Breast epithelium (tissue), 4 donors: Measurements from ENCODE around the gene FAIM2. TPM values are rescaled to one million over a fixed set of nuclear protein-coding genes. Genes with fewer than 3 reads are reported as not detected.

ENCODE experiments used
- DNase-seq, 2 donors: peaks; one replicate each; pipeline ENCODE4 v3.0.0-alpha.2; 2019; ENCODE audit warnings: low spot score in 2 of 2
- H3K27ac ChIP-seq, 2 donors: fragments of 200-600 bp; sonication (generic) in 1 of 2; one replicate each; pipeline ENCODE4 v1.5.1; 2016 to 2019; ENCODE audit warnings: mild to moderate bottlenecking in 1 of 2
- H3K27me3 ChIP-seq, 2 donors: fragments of 200-600 bp; sonication (generic) in 1 of 2; one replicate each; pipeline versions ENCODE4 v1.5.1 to v1.6.0; 2017 to 2019; ENCODE audit warnings: control low read depth in 1 of 2, mild to moderate bottlenecking in 1 of 2
- H3K36me3 ChIP-seq: fragments of 200-600 bp; one replicate; pipeline ENCODE4 v1.5.1; 2019
- H3K4me1 ChIP-seq, 2 donors: fragments of 200-600 bp; sonication (generic); one replicate each; pipeline ENCODE4 v1.5.1; 2016 to 2019; ENCODE audit warnings: control low read depth in 1 of 2
- H3K4me3 ChIP-seq, 3 donors: fragments of 200-600 bp; sonication (generic); 1 replicate in 2 of 3; 2 replicates in 1 of 3; pipeline ENCODE4 v1.5.1; 2016 to 2019; ENCODE audit warnings: mild to moderate bottlenecking in 3 of 3, moderate library complexity in 2 of 3
- H3K9me3 ChIP-seq, 2 donors: fragments of 200-600 bp; sonication (generic) in 1 of 2; one replicate each; pipeline ENCODE4 v1.5.1; 2016 to 2019; ENCODE audit warnings: control low read depth in 1 of 2
- POLR2A ChIP-seq: fragments of 450-650 bp; IDR thresholded peaks from one replicate; pipeline ENCODE4 v1.6.1; 2016; ENCODE audit warnings: antibody characterized with exemption, mild to moderate bottlenecking, moderate library complexity
- POLR2AphosphoS5 ChIP-seq, 3 donors: sonication (generic); formaldehyde crosslinking; IDR thresholded peaks; one replicate each; pipeline ENCODE4 v1.6.1; 2017; ENCODE audit warnings: antibody characterized with exemption in 3 of 3
- intact Hi-C: fragments of 100-400 bp; cut with DNase I; formaldehyde crosslinking; loops from one replicate; pipeline ENCODE4 v1.15.1; 2023; ENCODE audit warnings: low total_unique reads
- total RNA-seq, 3 donors: library from RNA; depleted of rRNA; stranded (reverse); fragments of >200 nt; gene quantifications; one replicate each; pipeline ENCODE4 v1.1.0, GENCODE V29; 2016
- TF ChIP-seq, protein P1 (sequence below), 3 donors: fragments of 450-650 bp; IDR thresholded peaks; one replicate each; pipeline ENCODE4 v1.5.1; 2016 to 2017; ENCODE audit warnings: antibody characterized with exemption in 3 of 3, mild to moderate bottlenecking in 3 of 3, moderate library complexity in 3 of 3

Gene FAIM2
- total RNA-seq, 3 donors from 2014 or later = 0.64 to 1.9 (median 1.3) TPM

DNA sequence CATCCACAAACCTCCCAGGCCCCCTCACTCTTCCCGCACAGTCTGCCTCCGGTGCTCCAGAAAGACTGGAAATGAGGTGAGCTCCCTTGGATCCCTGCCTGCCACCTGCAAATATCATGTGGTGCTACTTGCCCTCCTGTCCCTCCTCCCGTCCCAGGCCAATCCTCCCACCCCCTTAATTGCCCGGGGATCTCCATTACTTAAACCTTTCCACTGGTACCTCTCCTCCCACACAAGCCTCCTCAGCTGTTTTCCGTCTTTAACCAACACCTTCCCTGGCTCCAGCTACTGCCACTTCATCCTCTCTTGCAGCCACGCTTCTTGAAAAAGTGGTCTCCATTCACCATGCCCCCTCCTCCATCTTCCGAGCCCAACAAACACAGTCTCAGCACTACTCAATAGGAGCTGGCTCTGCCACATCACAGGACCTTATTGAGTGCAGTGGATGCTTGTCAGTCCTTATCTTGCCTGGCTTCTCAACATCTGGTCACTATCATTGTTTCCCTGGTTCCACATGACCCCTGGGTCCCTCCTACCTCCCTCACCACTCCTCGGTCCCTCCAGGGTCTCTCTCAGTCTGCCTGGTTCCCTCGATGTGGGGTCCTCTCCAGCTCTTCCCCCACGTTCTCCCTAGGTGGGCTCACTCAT lies 11.5 kb downstream of the FAIM2 start:
- Histone ChIP-seq H3K9me3 (no peaks in the 10 kb centered on the region), H3K4me1 (peaks cover 0 to 29% of the 10 kb centered on the region in 2 donors), H3K27me3 (no peaks in the 10 kb centered on the region), H3K36me3 (no peaks in the 10 kb centered on the region), H3K4me3 (no peak overlapping the region), H3K27ac (no peak overlapping the region)
- intact Hi-C loops = no loop called here
- TF ChIP-seq POLR2AphosphoS5 (IDR thresholded peaks at IDR 0.05) (no peak), POLR2A (no peak)
- TF ChIP-seq, protein P1, sequence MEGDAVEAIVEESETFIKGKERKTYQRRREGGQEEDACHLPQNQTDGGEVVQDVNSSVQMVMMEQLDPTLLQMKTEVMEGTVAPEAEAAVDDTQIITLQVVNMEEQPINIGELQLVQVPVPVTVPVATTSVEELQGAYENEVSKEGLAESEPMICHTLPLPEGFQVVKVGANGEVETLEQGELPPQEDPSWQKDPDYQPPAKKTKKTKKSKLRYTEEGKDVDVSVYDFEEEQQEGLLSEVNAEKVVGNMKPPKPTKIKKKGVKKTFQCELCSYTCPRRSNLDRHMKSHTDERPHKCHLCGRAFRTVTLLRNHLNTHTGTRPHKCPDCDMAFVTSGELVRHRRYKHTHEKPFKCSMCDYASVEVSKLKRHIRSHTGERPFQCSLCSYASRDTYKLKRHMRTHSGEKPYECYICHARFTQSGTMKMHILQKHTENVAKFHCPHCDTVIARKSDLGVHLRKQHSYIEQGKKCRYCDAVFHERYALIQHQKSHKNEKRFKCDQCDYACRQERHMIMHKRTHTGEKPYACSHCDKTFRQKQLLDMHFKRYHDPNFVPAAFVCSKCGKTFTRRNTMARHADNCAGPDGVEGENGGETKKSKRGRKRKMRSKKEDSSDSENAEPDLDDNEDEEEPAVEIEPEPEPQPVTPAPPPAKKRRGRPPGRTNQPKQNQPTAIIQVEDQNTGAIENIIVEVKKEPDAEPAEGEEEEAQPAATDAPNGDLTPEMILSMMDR (IDR thresholded peaks at IDR 0.05) = no peak
- DNase-seq = no peak

- Histone ChIP-seq H3K4me1 (peaks cover 0 to 29% of the 10 kb centered on the region in 2 donors), H3K9me3 (no peaks in the 10 kb centered on the region), H3K36me3 (no peaks in the 10 kb centered on the region), H3K4me3 (no peak overlapping the region), H3K27me3 (no peaks in the 10 kb centered on the region), H3K27ac (no peak overlapping the region)
- intact Hi-C loops = loop anchor here (1.0 kb wide), 1 partner anchor 23 kb away; no protein-coding TSS in a partner anchor
- TF ChIP-seq POLR2AphosphoS5 (IDR thresholded peaks at IDR 0.05) = no peak
- TF ChIP-seq, protein P1 (IDR thresholded peaks at IDR 0.05) = no peak
- no peak for TF ChIP-seq POLR2A
- no peak for DNase-seq
Measured at GRCh38 chr12:49891476-49891875, 12.2 kb downstream of the FAIM2 start.

DNA sequence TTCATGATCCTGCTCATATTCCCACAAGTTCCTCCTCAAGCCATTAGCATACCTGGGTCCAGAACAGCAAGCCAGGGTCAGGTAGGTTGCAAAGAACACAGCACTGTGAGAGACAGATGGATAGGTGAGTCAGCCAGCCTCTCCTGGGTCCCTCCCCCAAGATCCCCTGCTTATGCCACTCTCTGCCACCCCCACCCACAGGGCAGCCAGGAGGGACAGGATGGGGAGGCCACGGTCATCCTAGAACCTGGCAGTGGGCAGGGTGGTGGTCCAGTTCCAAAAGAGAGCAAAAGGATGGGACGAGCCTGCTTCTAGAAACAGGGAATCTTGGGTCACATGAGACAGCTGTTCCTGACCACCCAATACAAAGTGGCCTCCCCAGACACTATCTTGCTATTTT lies 12.7 kb downstream of the FAIM2 start:
- TF ChIP-seq POLR2A (no peak), POLR2AphosphoS5 (IDR thresholded peaks at IDR 0.05) (no peak)
- TF ChIP-seq, protein P1 (IDR thresholded peaks at IDR 0.05) = no peak
- H3K27ac ChIP-seq = no peak overlapping the region
- no peaks in the 10 kb centered on the region for H3K27me3 ChIP-seq
- no peak overlapping the region for H3K4me3 ChIP-seq
- H3K4me1 ChIP-seq = peaks cover 0 to 29% of the 10 kb centered on the region in 2 donors
- intact Hi-C loops = loop anchor here (1.0 kb wide), 1 partner anchor 23 kb away; no protein-coding TSS in a partner anchor
- no peaks in the 10 kb centered on the region for H3K36me3 ChIP-seq
- no peak for DNase-seq
- no peaks in the 10 kb centered on the region for H3K9me3 ChIP-seq

DNA sequence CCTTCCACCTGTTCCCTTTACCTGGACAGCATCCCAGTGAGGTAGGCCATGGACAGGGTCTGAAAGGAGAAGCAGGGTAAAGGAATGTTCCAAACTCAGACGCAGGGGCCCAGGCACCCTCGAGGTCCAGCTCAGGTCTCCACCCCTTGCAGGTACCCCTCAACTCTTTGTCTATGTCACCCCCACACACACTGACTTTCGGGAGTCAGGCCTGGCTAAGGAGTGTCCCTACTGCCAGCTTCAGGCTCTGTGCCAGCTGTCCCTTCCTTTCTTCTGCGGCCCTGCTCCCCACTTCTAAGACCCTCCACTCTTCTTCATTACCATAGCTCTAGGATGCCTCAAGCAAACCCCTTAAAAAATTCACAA lies 13.6 kb downstream of the FAIM2 start:
- Histone ChIP-seq H3K36me3 (no peaks in the 10 kb centered on the region), H3K27ac (no peak overlapping the region), H3K27me3 (no peaks in the 10 kb centered on the region), H3K4me3 (no peak overlapping the region), H3K4me1 (peaks cover 0 to 21% of the 10 kb centered on the region in 2 donors), H3K9me3 (no peaks in the 10 kb centered on the region)
- intact Hi-C loops = no loop called here
- TF ChIP-seq POLR2AphosphoS5 (IDR thresholded peaks at IDR 0.05) (no peak), POLR2A (no peak)
- TF ChIP-seq, protein P1 (IDR thresholded peaks at IDR 0.05) = no peak
- DNase-seq = no peak

DNA sequence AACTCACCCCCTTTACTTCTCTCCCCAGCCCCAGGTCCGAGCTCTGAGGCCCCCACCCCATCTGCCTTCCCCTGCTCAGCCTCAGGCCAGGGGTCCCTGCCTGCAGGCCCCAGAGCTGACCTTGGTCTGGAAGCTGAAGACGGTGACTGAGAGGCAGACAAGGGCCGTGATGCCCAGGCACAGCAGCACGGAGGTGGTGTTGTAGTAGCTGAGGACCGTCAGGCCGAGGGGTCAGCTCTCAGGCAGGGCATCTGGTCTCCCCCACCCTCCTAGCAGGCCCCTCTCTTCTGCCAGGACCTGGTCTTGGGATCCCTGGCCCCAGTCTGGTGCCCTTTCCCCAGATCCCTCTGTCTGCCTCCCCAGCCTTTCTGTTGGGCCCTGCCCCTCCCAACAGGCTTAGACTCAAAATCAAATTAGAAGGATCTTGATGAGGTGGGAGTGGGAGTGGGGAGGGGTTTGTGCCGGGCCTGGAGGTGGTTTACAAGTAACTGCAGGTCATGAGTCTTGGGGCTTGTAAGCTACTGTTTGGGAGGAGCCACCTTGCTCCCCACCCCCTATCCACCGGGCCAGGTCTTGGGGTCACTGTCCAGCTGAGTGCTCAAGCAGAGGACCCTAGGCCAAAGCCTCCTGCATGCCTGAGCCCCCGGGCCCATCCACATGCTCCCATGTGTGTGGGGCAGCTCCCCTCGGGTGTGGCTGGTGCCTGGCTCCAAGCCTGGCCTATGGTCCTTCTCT lies 14.2 kb downstream of the FAIM2 start:
- Histone ChIP-seq H3K4me1 (peaks cover 0 to 16% of the 10 kb centered on the region in 2 donors), H3K4me3 (no peak overlapping the region), H3K36me3 (no peaks in the 10 kb centered on the region), H3K27ac (peak overlapping the region; percentile 79), H3K9me3 (no peaks in the 10 kb centered on the region), H3K27me3 (no peaks in the 10 kb centered on the region)
- TF ChIP-seq POLR2A (no peak), POLR2AphosphoS5 (IDR thresholded peaks at IDR 0.05) (no peak)
- TF ChIP-seq, protein P1 (IDR thresholded peaks at IDR 0.05) = no peak
- intact Hi-C loops = no loop called here
- DNase-seq = no peak
